SU-DHL-6 (cell line): ENCODE results near the gene DDIT4.
"Not testable (repeated sequence)": the region's sequence is repeated elsewhere in the genome, so short reads cannot be mapped to it uniquely, and the experiment has no call there.

Source experiments
- H2AFZ ChIP-seq: fragments of 200-600 bp; sonication (generic); 2 replicates; pipeline ENCODE4 v1.6.1; 2014; ENCODE audit warnings: low read depth, mild to moderate bottlenecking, moderate library complexity, mixed read lengths, antibody characterized with exemption, low read length; ENCODE audit not compliant: severe bottlenecking
- H3F3A ChIP-seq: fragments of 200-600 bp; shearing (Covaris generic); 2 replicates; pipeline ENCODE4 v1.6.0; 2016; ENCODE audit warnings: antibody characterized with exemption, mild to moderate bottlenecking; ENCODE audit not compliant: insufficient read depth
- H3K27ac ChIP-seq: fragments of 200-600 bp; sonication (generic); 2 replicates; pipeline ENCODE4 v1.5.1; 2016; ENCODE audit warnings: low read depth, mild to moderate bottlenecking, low read length, moderate library complexity, mixed read lengths
- H3K27me3 ChIP-seq: fragments of 200-600 bp; sonication (generic), shearing (Covaris generic); 2 replicates; pipeline ENCODE4 v1.6.0; 2014; ENCODE audit warnings: mild to moderate bottlenecking, low read length
- H3K36me3 ChIP-seq: fragments of 200-600 bp; sonication (generic); 2 replicates; pipeline ENCODE4 v1.6.1; 2014; ENCODE audit warnings: mild to moderate bottlenecking, low read length, mixed read lengths
- H3K4me2 ChIP-seq: fragments of 300-600, 200-600 bp; shearing (Covaris generic), sonication (generic); 2 replicates; pipeline ENCODE4 v1.6.0; 2014; ENCODE audit warnings: low read length, low read depth, mild to moderate bottlenecking; ENCODE audit not compliant: poor library complexity, severe bottlenecking
- H3K4me3 ChIP-seq: fragments of 200-600 bp; sonication (generic); 2 replicates; pipeline ENCODE4 v1.5.1; 2014; ENCODE audit warnings: antibody characterized with exemption, low read length, mild to moderate bottlenecking, mixed read lengths; ENCODE audit not compliant: insufficient read depth, poor library complexity, severe bottlenecking
- H3K79me2 ChIP-seq: fragments of 200-600 bp; sonication (generic); 2 replicates; pipeline ENCODE4 v1.6.1; 2014; ENCODE audit warnings: mild to moderate bottlenecking, low read length, moderate library complexity; ENCODE audit not compliant: insufficient read depth
- H3K9ac ChIP-seq: fragments of 200-600 bp; sonication (generic); 2 replicates; pipeline ENCODE4 v1.7.0; 2014; ENCODE audit warnings: mild to moderate bottlenecking, low read length
- H3K9me2 ChIP-seq: fragments of 200-600 bp; sonication (generic); replicated peaks from 2 replicates; pipeline ENCODE4 v1.6.1; 2014; ENCODE audit warnings: low read length; ENCODE audit not compliant: insufficient read depth
- H3K9me3 ChIP-seq: fragments of 200-600 bp; sonication (generic); 2 replicates; pipeline ENCODE4 v1.6.1; 2014; ENCODE audit warnings: low read length, mixed read lengths; ENCODE audit not compliant: insufficient read depth
- H4K20me1 ChIP-seq: fragments of 200-600 bp; sonication (generic); 2 replicates; pipeline ENCODE4 v1.6.1; 2014; ENCODE audit warnings: low read depth, mild to moderate bottlenecking, antibody characterized with exemption, low read length, moderate library complexity, mixed read lengths
- EZH2phosphoT487 ChIP-seq: fragments of 200-600 bp; sonication (generic), shearing (Covaris generic); conservative IDR thresholded peaks from 2 replicates; pipeline ENCODE4 v1.6.1; 2018; ENCODE audit warnings: mild to moderate bottlenecking, antibody characterized with exemption, low read length, moderate library complexity, mixed read lengths
- TF ChIP-seq, protein P1 (sequence below): fragments of 200-600 bp; sonication (generic); IDR thresholded peaks from one replicate; pipeline ENCODE4 v1.5.1; 2017; ENCODE audit warnings: antibody characterized with exemption, mild to moderate bottlenecking, low read length, moderate library complexity; ENCODE audit not compliant: insufficient read depth, poor library complexity, severe bottlenecking

DDIT4 gene

GRCh38 chr10:72291019-72291532 is 17.4 kb downstream of the DDIT4 start:
- Histone ChIP-seq H3K9me3 (no peaks in the 10 kb centered on the region), H3K4me2 (no peak overlapping the region), H3K36me3 (no peaks in the 10 kb centered on the region), H3K27ac (no peak overlapping the region), H2AFZ (no peak overlapping the region), H3K4me3 (no peak overlapping the region), H3K27me3 (no peaks in the 10 kb centered on the region), H4K20me1 (no peaks in the 10 kb centered on the region), H3F3A (peaks cover 4% of the 10 kb centered on the region; the same call in 1 of the 2 replicates), H3K9ac (no peak overlapping the region), H3K9me2 (no peaks in the 10 kb centered on the region), H3K79me2 (no peaks in the 10 kb centered on the region)
- TF ChIP-seq, protein P1, sequence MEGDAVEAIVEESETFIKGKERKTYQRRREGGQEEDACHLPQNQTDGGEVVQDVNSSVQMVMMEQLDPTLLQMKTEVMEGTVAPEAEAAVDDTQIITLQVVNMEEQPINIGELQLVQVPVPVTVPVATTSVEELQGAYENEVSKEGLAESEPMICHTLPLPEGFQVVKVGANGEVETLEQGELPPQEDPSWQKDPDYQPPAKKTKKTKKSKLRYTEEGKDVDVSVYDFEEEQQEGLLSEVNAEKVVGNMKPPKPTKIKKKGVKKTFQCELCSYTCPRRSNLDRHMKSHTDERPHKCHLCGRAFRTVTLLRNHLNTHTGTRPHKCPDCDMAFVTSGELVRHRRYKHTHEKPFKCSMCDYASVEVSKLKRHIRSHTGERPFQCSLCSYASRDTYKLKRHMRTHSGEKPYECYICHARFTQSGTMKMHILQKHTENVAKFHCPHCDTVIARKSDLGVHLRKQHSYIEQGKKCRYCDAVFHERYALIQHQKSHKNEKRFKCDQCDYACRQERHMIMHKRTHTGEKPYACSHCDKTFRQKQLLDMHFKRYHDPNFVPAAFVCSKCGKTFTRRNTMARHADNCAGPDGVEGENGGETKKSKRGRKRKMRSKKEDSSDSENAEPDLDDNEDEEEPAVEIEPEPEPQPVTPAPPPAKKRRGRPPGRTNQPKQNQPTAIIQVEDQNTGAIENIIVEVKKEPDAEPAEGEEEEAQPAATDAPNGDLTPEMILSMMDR, result no peak
- TF ChIP-seq EZH2phosphoT487, result no peak

DNA sequence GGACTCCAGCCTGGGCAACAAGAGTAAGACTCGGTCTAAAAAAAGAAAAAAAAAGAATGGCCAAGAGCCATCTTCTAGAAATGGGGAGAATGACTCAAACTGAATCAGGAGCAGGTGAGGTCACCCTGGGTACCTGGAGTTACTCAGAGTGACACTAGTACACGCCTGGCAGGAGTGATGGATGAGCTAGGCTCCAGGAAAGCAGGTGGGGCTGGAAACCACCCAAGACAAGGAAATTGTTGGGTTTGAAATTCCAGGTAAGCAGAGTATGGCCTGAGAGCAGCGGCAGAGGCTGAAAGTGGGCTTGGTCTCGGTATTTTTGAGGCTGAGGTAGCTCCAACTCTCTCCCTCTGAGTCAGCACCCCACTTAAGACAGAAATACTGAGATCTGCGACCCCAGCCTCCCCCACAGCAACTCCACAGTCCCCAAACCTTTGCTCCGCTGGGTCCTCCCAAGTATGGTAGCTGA is 18.5 kb downstream of the DDIT4 start:
- Histone ChIP-seq H3K9ac (no peak overlapping the region), H3K79me2 (no peaks in the 10 kb centered on the region), H3K36me3 (no peaks in the 10 kb centered on the region), H3K27me3 (no peaks in the 10 kb centered on the region), H3F3A (peaks cover 4% of the 10 kb centered on the region; the same call in 1 of the 2 replicates), H3K27ac (no peak overlapping the region), H4K20me1 (no peaks in the 10 kb centered on the region), H3K4me2 (no peak overlapping the region), H3K4me3 (no peak overlapping the region), H3K9me3 (no peaks in the 10 kb centered on the region), H3K9me2 (no peaks in the 10 kb centered on the region), H2AFZ (no peak overlapping the region)
- TF ChIP-seq EZH2phosphoT487, result no peak
- TF ChIP-seq, protein P1, result no peak

DNA sequence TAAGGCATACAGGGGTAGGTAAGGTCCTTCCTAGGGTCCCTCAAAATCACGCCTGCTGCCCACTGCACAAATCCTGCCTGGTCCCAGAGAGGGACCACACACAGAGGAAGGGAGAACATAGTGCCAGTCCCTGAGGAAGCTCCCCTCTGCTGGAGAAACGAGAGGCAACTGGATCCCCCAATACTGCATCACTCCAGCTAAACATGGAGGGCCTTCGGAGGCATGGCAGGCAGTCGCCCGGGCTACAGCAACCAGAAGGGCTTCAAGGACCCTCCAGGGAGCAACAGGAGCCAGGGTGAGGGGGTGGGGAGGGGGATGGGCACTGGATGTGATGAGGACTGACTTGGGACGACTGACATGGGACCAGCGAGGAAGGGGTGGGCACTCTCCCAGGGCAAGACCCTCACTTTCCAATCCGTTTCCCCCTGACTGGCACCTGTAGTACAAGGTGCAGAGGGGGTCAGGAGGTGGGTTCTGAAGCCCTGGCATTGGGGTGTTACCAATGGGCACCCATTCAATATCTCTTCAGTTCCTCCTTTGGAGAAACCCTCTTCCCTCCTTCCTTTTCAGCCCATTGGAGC is 21.7 kb downstream of the DDIT4 start:
- H3K4me2 ChIP-seq, result no peak overlapping the region
- no peaks in the 10 kb centered on the region for H3K27me3 ChIP-seq
- H3K27ac ChIP-seq, result no peak overlapping the region
- no peaks in the 10 kb centered on the region for H4K20me1 ChIP-seq
- no peaks in the 10 kb centered on the region for H3K36me3 ChIP-seq
- H3K9me3 ChIP-seq, result no peaks in the 10 kb centered on the region
- no peak overlapping the region for H2AFZ ChIP-seq
- no peak for TF ChIP-seq EZH2phosphoT487
- TF ChIP-seq, protein P1, result no peak
- H3F3A ChIP-seq, result peaks cover 7% of the 10 kb centered on the region
- no peaks in the 10 kb centered on the region for H3K79me2 ChIP-seq
- no peak overlapping the region for H3K9ac ChIP-seq
- no peaks in the 10 kb centered on the region for H3K9me2 ChIP-seq
- no peak overlapping the region for H3K4me3 ChIP-seq

DNA sequence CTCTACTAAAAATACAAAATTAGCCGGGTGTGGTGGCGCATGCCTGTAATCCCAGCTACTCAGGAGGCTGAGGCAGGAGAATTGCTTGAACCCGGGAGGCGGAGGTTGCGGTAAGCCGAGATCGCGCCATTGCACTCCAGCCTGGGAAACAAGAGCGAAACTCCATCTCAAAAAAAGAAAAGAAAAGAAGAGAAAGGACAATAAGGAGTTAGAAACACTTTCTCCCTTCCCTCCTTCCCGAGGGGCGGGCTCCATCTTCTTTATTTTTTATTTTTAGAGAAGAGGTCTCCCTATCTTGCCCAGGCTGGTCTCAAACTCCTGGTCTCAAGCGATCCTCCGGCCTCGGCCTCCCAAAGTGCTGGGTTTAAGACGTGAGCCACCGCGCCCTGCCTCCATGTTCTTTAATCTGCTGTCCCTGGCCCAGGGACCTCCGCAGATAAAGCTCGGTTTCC is 23.1 kb downstream of the DDIT4 start:
- peak overlapping the region; percentile 82 for H3K4me2 ChIP-seq
- peak overlapping the region; percentile 73 for H3K9ac ChIP-seq
- H3K27me3 ChIP-seq, H3K9me3 ChIP-seq, H3K79me2 ChIP-seq, H3K4me3 ChIP-seq, H3K36me3 ChIP-seq, H3F3A ChIP-seq, H4K20me1 ChIP-seq, H3K9me2 ChIP-seq: not testable (repeated sequence)
- peak overlapping the region; percentile 27 for H2AFZ ChIP-seq
- peak overlapping the region; percentile 82 for H3K27ac ChIP-seq
